IPS-NIHi7 (cell line): ENCODE measurements around the gene SP2.
"Not testable (repeated sequence)": the region's sequence is repeated elsewhere in the genome, so short reads cannot be mapped to it uniquely, and the experiment has no call there.

Source experiments
- DNase-seq: peaks from one replicate; pipeline ENCODE4 v3.0.0; 2012; ENCODE audit warnings: mixed read lengths; ENCODE audit errors: extremely low spot score

Gene SP2

GRCh38 chr17:47918991-47919390 lies 23.0 kb downstream of the SP2 start:
- DNase-seq = no peak

GRCh38 chr17:47919889-47920288 lies 23.9 kb downstream of the SP2 start:
- DNase-seq = not testable (repeated sequence)

- no peak for DNase-seq
Observed at GRCh38 chr17:47924785-47925677, 29.0 kb downstream of the SP2 start.

GRCh38 chr17:47925678-47925988 lies 29.6 kb downstream of the SP2 start:
- no peak for DNase-seq

- DNase-seq = no peak
Observed at GRCh38 chr17:47927821-47928400, 31.9 kb downstream of the SP2 start.

- DNase-seq = no peak
Observed at GRCh38 chr17:47928415-47928814, 32.4 kb downstream of the SP2 start.

GRCh38 chr17:47929218-47930000 lies 33.4 kb downstream of the SP2 start:
- DNase-seq = no peak

- no peak for DNase-seq
Observed at GRCh38 chr17:47931848-47932247, 35.8 kb downstream of the SP2 start.

GRCh38 chr17:47934856-47935255 lies 38.8 kb downstream of the SP2 start:
- DNase-seq = no peak

- DNase-seq = not testable (repeated sequence)
Observed at GRCh38 chr17:47935468-47935867, 39.4 kb downstream of the SP2 start.

GRCh38 chr17:47935961-47936360 lies 39.9 kb downstream of the SP2 start:
- no peak for DNase-seq

- DNase-seq = no peak
Observed at GRCh38 chr17:47937941-47938340, 41.9 kb downstream of the SP2 start.

GRCh38 chr17:47941246-47942095 lies 45.4 kb downstream of the SP2 start, which contains the start of gene PNPO:
Gene PNPO (plus strand): TSS chr17:47941571. CDS start chr17:47941676, 105 bp downstream.
- peak; percentile 98 for DNase-seq

GRCh38 chr17:47942096-47942510 lies 46.1 kb downstream of the SP2 start:
- no peak for DNase-seq

GRCh38 chr17:47942568-47942967 lies 46.5 kb downstream of the SP2 start:
- DNase-seq = no peak

- DNase-seq = no peak
Observed at GRCh38 chr17:47945080-47945479, 49.0 kb downstream of the SP2 start.

GRCh38 chr17:47945529-47946508 lies 49.8 kb downstream of the SP2 start:
- DNase-seq = no peak

GRCh38 chr17:47946516-47946915 lies 50.5 kb downstream of the SP2 start:
- DNase-seq = no peak

GRCh38 chr17:47946929-47947397 lies 50.9 kb downstream of the SP2 start:
- peak; percentile 91 for DNase-seq

GRCh38 chr17:47948706-47949196 lies 52.7 kb downstream of the SP2 start:
- DNase-seq = no peak
